Stimulated activated CD8-positive, alpha-beta memory T cell treated with anti-CD3 and anti-CD28 coated beads, Interleukin-2, amount 100 ng/mL, for 48 hours (primary cell): ENCODE data around the gene COL11A1.
"Not testable (repeated sequence)": the region's sequence is repeated elsewhere in the genome, so short reads cannot be mapped to it uniquely, and the experiment has no call there.

ENCODE experiments used
- DNase-seq, 2 donors: peaks; one replicate each; pipeline ENCODE4 v3.0.0-alpha.2; 2020; ENCODE audit warnings: low read depth in 2 of 2

Gene COL11A1

DNA sequence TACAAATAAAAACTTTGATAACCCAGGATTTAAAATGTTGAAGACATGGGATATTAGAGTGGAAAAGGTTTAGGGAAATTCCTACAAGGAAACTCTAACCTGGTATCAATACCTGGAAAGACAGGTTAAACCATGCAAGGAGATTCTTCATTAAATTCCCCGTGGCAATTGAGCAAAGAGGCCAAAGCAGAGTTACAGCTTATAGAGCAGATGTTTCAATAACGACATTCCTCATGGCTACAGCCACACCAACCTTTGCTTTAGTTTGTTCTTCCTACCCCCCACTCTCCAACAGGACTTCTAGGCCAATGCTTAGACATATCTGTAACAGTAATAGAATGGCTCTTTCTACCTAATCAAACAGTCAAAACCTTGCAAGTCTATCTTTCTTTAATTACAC lies 271.3 kb downstream of the COL11A1 start:
- no peak for DNase-seq

DNA sequence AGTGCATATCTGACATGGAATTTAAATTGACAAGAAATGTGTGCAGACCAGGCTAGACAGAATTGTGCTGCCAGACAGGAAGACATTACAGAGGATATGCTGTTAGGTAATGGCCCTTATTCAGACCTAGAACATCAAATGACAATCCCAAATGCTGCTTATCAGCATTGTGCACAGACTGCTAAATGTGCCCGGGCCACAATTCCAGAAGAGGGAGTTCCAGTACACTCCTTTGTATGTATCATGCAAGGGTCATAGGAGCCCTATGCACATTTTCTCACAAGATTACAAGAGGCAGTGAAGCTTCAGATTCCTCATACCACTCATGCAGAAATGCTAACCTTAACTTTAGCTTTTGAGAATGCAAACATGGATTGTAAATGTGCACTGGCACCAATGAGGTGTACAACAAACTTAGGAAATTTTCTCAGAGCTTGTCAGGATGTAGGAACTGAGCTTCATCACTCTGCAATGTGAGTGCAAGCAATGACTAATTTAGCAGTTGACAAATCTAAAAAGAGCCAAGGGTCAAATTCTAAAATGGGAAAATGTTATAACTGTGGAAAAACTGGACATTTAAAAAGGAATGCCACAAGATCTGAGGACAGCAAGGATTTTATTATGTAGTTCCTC lies 273.5 kb downstream of the COL11A1 start:
- no peak for DNase-seq

DNA sequence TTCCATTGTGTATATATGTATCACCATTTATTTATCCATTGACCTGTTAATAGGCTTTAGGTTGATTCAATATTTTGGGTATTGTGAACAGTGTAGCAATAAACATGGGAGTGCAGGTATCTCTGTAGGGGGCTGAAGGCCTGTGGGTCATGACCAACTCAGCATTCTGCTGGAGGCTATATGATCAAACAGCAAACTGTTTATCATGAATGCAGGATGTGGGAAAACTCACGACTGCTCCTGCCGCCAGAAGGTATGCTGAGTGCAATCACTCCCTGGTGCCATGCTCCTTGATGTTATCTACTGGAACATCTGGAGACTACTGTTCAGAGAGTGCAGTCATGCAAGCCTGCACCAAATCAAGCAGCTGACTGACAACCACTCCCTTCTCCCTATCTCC lies 275.2 kb downstream of the COL11A1 start:
- DNase-seq, result no peak

DNA sequence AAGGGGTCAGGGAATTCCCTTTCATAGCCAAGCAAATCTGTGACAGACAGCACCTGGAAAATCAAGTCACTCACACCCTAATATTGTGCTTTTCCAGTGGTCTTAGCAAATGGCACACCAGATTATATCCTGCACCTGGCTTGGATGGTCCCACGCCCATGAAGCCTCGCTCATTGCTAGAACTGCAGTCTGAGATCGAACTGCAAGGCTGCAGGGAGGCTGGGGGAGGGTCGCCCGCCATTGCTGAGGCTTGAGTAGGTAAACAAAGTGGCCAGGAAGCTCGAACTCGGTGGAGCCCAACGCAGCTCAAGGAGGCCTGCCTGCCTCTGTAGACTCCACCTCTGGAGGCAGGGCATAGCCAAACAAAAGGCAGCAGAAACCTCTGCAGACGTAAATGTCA lies 281.6 kb downstream of the COL11A1 start:
- not testable (repeated sequence) for DNase-seq
